ENCODE results near the gene OLIG2.

OLIG2 gene

DNA sequence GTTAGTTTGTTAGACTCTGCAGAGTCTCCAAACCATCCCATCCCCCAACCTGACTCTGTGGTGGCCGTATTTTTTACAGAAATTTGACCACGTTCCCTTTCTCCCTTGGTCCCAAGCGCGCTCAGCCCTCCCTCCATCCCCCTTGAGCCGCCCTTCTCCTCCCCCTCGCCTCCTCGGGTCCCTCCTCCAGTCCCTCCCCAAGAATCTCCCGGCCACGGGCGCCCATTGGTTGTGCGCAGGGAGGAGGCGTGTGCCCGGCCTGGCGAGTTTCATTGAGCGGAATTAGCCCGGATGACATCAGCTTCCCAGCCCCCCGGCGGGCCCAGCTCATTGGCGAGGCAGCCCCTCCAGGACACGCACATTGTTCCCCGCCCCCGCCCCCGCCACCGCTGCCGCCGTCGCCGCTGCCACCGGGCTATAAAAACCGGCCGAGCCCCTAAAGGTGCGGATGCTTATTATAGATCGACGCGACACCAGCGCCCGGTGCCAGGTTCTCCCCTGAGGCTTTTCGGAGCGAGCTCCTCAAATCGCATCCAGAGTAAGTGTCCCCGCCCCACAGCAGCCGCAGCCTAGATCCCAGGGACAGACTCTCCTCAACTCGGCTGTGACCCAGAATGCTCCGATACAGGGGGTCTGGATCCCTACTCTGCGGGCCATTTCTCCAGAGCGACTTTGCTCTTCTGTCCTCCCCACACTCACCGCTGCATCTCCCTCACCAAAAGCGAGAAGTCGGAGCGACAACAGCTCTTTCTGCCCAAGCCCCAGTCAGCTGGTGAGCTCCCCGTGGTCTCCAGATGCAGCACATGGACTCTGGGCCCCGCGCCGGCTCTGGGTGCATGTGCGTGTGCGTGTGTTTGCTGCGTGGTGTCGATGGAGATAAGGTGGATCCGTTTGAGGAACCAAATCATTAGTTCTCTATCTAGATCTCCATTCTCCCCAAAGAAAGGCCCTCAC lies at the start of gene OLIG2:
TSS of gene OLIG2 (plus strand) at position 447 of the 954 bp plus-strand sequence. CDS start 928 bp downstream, outside the sequence.
- no peak for DNase-seq

DNA sequence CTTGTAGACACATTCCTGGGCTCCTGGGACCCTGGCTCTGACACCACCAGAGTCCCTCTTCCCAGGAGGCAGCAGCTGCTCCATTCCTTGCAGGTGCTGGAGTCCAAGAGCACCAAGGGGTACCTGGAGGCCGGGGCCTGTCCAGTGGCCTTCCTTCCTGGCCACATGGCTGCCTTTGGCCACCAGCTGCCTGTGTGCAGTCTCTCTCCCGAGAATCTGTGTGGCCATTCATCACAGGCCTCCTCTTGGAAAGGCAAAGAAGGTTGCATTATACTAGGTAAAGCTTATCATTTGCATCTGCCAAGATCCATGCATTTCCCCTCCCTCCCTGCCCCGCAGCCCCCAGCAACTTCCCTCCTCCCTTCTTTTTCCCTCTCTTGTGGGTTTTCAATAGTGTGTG lies 48.9 kb upstream of the OLIG2 start:
- DNase-seq = no peak

GRCh38 chr21:32977216-32977615 lies 48.5 kb upstream of the OLIG2 start:
- no peak for DNase-seq

GRCh38 chr21:32978331-32979270 lies 47.1 kb upstream of the OLIG2 start:
- DNase-seq = no peak

DNA sequence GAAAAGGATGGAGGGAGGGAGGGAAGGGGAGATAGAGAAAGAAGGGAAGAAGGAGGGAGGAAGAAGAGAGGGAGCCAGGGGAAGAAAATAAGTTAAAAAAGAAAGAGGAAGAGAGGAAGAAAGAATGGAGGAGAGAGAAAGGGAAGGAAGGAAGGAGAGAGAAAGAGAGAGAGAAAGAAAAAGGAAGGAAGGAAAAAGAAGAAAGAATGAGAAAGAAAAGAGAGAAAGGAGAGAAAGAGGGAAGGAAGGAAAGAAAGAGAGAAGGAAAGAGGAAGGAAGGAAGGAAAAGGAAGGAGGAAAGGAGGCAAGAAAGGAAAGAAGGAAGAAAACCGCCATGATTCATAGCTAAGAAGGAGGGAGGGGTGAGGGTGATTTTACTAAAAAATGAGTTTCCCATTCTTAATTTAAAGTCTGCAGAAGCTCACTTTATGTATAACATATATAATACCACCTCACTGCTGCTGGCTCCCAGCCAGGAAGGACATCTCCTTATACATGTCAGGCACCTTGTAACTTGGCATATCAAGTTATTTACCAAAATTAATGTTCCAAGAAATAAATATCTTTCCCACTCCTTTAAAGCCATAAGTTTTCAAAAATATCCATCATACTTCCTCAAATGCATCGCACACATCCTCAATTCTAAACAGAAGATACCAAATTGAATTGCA lies 46.0 kb upstream of the OLIG2 start:
- DNase-seq = no peak

GRCh38 chr21:32981096-32981495 lies 44.6 kb upstream of the OLIG2 start:
- DNase-seq = no peak

DNA sequence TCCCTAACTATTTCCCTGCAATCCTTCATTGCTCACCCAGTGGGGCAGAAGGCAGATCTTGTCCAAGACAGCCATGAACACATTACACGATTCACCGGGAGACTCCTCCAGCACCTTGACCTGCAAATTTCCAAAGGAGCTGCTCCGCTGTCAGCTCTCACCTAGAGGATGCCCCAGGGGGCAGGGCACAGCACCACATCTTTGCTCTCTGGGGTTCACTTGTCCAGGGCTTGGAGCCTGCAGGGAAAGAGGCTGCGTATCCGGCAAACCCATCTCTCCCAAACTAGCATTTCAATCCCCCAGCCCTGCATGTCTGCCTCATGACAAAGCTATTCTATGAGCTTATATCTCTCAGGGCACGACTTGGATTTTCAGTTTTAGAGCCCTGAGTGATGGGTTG lies 35.1 kb upstream of the OLIG2 start:
- DNase-seq = no peak

DNA sequence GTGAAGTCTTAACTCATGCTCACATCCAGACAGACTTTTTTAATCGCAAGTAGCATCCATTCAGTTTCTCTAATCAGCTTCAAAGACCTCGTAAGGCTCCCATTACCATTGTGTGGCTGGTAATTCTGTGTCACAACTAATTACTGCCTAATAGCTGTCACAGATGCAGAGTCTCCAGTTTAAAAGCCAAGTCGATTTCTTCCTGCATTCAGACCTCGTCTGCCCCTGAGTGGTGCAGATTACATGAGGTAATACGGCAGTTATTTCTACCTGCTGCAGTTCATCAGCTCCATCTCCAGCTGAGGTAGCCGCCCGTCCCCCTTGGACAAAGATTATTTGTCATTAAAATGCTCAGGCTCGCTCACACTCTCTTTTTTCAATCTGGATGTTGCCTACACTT lies 34.4 kb upstream of the OLIG2 start:
- no peak for DNase-seq

DNA sequence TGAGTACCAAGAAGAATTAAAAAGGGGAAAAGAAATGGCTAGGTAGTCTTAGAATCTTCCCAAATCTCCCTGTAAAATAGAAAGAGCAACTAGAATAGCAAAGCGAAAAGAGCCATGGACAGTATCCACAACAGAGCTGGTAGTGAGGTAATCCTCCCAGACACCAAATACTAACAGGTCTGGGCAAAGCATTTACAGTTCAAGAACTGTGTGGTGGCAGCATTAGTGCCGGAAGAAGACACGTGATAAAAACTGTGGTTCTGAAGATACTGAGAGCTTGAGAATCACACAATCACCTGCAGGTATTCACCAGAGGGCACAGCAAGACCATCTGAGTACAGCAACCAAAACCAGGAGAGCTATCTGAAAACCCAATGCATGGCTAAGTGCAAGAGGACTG lies 31.8 kb upstream of the OLIG2 start:
- no peak for DNase-seq

DNA sequence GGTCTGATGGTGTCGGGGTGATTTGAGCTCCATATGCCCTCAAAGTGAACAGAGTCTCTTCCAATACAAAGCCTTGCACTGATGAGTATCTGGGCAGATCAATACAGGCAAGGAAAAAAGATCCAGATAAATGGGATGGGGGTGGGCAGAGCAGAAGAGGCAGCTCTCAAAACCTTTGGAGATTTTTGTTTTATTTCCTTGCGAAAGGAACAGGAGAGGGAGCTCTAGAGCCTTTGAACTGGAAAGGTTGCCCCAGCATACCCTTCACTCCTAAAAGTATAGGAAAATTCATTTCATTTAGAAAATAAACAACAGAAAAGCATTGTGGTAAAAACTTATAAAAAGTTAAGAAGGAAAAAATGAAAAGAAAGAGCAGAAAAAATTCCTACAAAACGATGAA lies 31.4 kb upstream of the OLIG2 start:
- DNase-seq = no peak

GRCh38 chr21:33007747-33008146 lies 18.0 kb upstream of the OLIG2 start:
- DNase-seq = peak; percentile 13

DNA sequence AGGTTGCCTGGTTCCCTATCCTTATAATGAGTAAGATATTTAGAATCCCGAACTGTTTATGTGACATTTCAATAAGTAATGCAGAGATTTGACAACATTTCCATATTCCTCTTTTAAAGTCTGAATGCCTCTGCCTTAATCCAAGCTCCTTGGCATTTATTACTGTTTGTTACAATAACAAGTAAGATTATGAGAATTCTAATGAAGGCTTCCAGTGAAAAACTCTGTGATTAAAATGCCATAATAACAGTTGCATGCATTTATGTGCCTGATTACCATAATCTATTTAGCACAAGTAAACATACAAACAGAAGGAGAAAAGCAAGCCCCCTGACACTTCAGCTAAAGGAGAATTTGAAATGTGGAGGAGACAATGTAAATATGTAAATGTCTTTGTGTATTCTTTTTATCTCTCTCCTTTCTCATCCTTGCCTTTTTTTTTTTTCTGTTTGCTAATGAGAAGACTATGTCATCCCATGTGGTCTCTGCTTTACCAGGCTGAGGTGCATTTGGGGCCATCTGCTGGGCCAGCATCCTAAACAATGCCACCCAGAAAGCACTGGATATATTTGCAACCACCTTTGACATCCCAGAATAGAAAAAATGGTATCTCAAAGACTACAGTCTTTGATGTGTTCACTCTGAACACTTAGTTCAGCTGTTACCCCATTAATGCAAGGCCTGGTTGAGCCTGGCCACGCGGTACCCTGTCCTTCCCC lies 17.2 kb upstream of the OLIG2 start:
- DNase-seq = no peak

DNA sequence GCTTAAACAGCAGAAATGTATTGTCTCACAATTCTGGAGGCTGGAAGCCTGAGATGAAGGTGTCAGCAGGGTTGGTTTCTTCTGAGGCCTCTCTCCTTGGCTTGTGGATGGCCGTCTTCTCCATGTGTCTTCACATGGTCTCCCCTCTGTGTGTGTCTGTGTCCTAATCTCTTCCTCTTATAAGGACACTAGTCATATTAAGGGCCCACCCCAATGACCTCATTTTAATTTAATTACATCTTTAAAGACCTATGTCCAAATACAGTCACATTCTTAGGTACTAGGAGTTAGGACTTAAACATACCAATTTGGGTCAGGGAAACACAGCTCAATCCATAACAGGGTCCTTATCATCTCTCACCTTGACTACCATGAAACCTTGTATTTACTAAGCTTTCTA lies 14.8 kb upstream of the OLIG2 start:
- DNase-seq = no peak

DNA sequence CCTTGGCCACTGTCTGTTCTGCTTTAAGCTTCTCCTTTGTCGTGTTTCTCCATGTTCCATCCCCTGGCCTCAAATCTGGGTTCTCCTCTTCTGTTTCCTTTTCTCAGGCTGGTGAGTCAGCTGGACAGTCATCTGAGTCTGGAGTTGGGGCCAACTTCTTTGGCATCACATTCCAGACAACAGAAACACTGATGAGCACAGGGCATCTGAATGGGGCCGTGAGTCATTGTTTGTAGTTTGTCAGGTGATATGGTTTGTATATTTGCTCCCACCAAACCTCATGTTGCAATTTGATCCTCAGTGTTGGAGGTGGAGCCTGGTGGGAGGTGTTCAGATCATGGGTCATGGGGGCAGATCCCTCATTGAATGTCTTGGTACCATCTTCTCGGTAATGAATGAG lies 14.3 kb upstream of the OLIG2 start:
- peak; percentile 12 for DNase-seq

DNA sequence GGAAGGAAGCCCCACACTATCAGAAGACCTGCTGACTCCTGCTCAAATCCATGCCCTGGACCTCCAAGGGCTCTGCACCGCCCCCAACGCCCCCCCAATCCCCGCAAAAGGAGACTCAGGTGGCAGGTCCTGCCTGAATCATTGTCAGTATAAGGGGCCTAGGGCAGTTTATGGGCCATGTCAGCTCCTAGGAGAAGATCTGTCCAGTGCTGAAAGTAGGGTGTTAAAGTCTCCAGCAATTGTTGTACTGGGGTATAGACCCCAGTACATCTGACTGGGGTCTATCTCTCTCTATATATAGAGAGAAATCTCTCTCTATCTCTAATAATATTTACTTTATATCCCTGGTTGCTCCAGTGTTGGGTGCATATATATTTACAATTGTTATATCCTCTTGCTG lies 12.1 kb upstream of the OLIG2 start:
- DNase-seq = no peak

DNA sequence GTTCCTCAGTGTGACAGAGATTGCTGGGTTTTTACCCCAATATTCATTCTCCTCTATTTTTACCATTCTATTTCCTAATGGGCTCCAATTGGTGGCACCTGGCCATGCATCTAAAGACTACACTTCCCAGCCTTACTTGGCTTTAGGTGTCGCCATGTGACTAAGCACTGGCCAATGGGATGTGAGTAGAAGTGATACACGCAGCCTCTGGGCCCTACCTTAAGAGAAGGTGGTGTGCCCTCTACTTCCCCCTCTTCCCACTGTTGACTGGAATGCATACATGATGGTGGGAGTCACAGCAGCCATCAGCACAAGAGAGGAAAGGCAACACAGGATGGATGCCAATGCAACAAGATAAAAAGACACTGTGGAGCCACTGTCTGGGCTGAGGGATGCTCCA lies 11.4 kb upstream of the OLIG2 start:
- no peak for DNase-seq

DNA sequence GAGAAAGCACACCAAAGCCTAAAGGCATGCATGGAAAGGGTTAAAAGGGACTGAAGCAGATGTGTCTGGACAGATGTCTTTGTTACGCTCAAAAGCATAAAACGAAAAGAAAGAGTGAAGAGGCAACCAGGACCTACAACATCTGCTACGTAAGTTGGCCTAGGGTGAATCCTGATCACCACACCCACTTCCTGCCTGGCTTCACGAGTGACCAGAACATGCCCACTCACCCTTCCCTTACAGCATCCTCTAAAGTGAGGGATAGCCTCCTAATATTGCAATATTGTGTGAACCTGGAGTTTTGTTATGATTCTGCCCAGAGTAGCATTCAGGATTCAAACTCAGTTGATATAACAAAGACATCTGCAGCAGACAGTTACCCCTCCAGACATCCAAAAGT lies 10.6 kb upstream of the OLIG2 start:
- DNase-seq = no peak

- DNase-seq = no peak
These were observed 10.0 kb upstream of the OLIG2 start for GRCh38 chr21:33015756-33016155.

DNA sequence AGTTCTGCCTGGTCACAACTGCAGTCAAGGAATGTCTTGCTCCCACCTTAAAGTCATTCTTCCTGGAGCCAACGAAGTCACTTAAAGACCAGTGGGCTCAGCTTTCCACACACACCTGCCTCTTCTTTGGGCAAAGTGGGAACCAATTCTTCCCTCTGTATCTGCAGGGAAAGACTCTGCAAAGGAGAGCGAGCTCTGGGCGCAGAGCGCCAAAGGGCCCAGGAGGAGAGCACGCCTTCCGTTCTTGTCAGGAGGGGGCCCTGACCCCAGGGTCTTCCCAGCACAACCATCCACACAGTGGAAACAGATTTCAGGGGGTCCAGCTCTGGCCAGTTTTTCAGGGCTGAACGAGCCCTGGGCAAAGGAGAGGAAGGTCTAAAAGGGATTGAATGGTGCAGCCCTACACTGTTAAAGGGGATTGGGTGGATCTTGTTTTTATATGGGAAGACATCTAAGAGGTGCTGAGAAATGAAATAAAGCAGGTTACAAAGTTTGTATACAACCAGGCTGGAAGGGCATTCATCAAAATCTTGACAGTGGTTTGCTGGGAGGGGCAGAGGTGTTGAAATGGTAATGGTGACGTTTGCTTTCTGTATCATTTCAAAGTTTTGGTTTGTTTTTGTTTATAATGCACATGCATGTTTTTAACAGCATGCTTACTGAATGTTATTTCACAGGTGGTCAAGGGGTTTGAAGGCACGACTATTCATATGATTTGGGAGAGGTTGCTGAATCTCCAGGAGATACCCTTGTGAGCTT lies 6.8 kb upstream of the OLIG2 start:
- no peak for DNase-seq

- DNase-seq = no peak
These were observed 6.2 kb upstream of the OLIG2 start for GRCh38 chr21:33019516-33019884.

GRCh38 chr21:33019885-33020557 lies 5.7 kb upstream of the OLIG2 start:
- DNase-seq = no peak
